GM19452 (cell line): ENCODE measurements around the gene ISG15.
A peak's percentile ranks its signal among the peaks of the same experiment; 100 is the strongest.

ENCODE experiments used
- ATAC-seq: cut with Tn5 transposase; IDR thresholded peaks from one replicate; pipeline ENCODE4 v1.9.1; 2021; ENCODE audit not compliant: unreplicated experiment

The ISG15 gene

GRCh38 chr1:1013105-1013921 lies at the start of gene ISG15:
ISG15 (plus strand) TSS chr1:1013497; CDS start chr1:1013574, 77 bp downstream.
- peak; percentile 80 for ATAC-seq

DNA sequence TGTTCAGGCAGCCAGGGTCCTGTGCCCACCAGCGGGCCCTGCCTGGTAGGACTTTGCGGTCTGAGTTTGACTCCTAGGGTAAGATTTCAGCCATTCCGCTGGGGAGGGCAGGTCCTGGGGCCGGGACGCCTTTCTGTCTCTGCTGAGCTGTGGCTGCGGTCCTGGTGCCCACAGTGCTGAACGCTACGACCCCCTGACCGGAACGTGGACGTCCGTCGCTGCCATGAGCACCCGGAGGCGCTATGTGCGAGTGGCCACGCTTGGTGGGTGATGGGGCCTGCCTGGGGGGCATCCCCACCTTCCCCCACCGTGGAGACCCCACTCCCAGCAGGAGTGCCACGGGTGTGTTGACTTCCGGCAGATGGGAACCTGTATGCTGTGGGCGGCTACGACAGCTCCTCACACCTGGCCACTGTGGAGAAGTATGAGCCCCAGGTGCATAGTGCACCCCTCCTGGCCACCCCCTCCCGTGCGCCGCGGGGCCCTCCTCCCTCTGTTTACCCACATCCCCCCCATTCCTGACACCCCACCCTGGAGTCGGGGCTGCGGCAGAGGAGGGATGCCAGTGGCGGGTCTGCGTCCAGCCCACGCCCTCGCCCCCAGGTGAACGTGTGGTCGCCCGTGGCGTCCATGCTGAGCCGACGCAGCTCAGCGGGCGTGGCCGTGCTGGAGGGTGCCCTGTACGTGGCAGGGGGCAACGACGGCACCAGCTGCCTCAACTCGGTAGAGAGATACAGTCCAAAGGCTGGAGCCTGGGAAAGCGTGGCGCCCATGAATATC lies 49.4 kb upstream of the ISG15 start:
- ATAC-seq = no peak

- ATAC-seq = no peak
These were observed 48.4 kb upstream of the ISG15 start for GRCh38 chr1:964691-965525.

DNA sequence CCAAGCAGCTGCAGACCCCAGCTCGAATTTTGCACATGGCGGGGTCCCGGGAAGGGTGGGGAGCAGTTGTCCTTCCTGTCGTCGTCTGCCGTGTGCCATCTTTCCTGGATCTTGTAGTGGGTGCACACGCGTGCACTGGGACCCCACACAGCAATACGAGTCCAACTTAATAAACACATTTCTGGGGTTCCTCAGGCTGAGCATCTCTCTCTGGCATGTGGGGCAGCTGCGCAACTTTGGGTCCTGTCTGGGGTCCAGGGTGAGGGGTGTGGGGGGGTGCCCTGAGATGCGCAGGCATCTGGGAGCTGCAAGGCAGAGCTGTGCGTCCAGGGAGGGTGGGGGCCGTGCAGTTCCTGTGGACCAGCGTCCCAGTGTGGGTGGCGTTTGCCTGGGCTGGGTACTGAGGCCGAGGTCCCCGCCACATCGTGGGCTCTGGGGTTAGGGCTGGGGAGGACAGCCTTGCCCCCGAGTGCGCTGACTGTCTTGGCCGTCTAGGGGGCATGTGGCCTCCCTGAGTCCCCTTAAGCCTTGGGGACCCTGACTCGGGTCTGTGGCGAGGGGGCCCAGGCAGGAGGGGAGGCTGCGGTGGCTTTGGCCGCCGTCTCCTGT lies 47.7 kb upstream of the ISG15 start:
- ATAC-seq = no peak

- ATAC-seq = peak; percentile 34
These were observed 47.1 kb upstream of the ISG15 start, which contains the start of gene PLEKHN1 for GRCh38 chr1:966135-966703. PLEKHN1 (plus strand) TSS chr1:966482; CDS start chr1:966532, 50 bp downstream.

GRCh38 chr1:966704-967300 lies 46.5 kb upstream of the ISG15 start:
- peak; percentile 61 for ATAC-seq

DNA sequence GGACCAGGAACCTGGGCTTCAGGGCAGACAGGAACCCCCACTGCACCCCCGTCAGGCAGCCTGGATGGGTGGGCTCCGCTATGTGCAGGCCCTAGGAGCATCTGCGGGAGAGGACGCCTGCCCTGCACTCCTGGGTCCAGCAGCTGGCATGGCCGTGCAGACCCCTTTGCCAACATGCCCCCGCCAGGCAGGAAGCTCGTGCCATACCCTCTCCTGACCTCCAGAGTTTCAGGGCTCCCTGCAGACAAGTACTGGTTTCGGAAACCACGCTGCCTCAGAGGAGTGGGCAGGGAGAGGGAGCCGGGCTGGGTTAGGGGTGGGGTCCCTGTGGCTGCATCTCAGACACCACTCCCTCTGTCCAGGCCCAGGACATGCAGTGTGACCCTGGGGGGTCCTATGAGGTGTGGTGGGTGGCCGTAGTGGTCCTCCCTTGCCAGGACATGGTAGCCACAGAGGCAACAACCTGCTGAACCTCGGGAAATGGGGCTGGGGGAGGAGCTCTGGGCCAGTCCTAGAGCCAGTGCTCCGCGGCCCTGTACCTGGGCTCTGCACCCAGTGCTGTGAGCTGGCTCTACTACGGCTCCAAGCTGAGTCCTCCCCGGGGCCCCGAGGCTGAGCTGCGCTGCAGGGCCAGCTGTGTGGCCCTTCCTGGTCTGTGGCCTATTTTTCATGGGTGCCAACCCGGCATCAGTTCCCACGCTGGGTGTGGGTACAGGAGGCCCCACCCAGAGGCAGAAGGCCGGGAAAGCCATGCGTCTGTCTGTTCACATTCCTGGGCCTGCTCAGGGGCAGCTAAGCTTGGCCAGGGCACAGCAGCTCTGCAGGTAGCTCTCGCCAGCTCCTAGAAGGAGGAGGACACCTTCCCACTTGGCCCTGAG lies 45.6 kb upstream of the ISG15 start:
- ATAC-seq = no peak

DNA sequence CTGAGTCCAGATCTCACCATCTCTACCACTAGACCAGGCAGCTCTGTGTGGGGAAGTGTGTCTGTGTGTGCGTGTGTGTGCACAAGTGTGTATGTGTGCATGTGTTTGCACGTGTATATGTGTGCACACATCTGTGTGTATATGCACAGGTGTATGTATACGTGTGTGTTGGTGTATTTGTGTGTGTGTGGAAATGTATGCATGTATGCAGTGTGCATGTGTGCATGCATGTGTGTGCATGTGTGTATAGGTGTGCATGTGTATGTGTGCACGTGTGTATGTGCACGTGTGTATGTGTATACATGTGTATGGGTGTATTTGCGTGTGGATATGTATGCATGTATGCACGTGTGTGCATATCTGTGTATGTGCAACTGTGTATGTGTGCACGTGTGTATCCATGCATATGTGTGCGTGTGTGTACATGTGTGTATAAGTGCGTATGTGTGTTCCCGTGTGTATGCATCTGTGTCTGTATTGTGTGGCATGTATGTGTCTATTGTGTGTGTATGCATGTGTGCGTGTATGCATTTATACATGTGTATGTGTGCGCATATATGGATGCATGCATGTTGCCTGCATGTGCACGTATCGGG lies 43.9 kb upstream of the ISG15 start:
- no peak for ATAC-seq

GRCh38 chr1:970242-970972 lies 42.9 kb upstream of the ISG15 start:
- ATAC-seq = no peak

- ATAC-seq = no peak
These were observed 42.1 kb upstream of the ISG15 start for GRCh38 chr1:970973-971730.

GRCh38 chr1:971751-972506 lies 41.4 kb upstream of the ISG15 start:
- ATAC-seq = no peak

GRCh38 chr1:972726-973458 lies 40.4 kb upstream of the ISG15 start:
- ATAC-seq = no peak

DNA sequence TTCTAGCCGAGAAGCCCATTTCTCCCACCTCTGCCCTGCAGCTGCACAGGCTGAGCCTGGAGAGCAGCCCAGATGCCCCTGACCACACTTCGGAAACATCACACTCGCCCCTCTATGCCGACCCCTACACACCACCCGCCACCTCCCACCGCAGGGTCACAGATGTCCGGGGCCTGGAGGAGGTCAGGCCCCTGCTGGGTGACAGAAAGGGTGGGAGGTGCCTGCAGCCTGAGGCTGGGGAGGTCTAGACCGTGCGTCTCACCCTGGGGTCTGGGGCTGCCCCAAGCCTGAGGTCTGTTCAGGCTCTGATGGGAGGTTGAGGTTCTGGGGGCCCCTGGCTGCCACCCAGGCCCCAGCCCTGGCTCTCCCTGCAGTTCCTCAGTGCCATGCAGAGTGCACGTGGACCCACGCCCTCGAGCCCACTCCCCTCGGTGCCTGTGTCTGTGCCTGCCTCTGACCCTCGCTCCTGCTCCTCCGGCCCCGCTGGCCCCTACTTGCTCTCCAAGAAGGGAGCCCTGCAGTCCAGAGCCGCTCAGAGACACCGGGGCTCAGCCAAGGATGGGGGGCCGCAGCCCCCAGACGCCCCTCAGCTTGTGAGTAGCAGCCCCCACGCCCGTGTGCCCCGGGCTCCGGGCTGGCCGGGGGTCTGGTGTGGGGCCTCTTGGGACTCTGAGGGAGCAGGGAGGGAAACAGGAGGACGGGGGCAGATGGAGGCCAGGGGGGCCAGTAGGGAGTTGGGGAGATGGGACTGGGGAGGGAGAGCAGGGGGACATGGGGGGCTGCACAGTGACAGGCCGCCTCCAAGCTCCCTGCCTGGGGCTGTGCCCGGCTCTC lies 39.6 kb upstream of the ISG15 start:
- ATAC-seq = no peak

GRCh38 chr1:974293-974640 lies 39.0 kb upstream of the ISG15 start:
- ATAC-seq = no peak

GRCh38 chr1:974687-975328 lies 38.5 kb upstream of the ISG15 start:
- no peak for ATAC-seq
